Measurements from ENCODE around the gene NMRK2.
"Not testable (repeated sequence)": the region's sequence is repeated elsewhere in the genome, so short reads cannot be mapped to it uniquely, and the experiment has no call there.

Gene NMRK2, protein sequence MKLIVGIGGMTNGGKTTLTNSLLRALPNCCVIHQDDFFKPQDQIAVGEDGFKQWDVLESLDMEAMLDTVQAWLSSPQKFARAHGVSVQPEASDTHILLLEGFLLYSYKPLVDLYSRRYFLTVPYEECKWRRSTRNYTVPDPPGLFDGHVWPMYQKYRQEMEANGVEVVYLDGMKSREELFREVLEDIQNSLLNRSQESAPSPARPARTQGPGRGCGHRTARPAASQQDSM

DNA sequence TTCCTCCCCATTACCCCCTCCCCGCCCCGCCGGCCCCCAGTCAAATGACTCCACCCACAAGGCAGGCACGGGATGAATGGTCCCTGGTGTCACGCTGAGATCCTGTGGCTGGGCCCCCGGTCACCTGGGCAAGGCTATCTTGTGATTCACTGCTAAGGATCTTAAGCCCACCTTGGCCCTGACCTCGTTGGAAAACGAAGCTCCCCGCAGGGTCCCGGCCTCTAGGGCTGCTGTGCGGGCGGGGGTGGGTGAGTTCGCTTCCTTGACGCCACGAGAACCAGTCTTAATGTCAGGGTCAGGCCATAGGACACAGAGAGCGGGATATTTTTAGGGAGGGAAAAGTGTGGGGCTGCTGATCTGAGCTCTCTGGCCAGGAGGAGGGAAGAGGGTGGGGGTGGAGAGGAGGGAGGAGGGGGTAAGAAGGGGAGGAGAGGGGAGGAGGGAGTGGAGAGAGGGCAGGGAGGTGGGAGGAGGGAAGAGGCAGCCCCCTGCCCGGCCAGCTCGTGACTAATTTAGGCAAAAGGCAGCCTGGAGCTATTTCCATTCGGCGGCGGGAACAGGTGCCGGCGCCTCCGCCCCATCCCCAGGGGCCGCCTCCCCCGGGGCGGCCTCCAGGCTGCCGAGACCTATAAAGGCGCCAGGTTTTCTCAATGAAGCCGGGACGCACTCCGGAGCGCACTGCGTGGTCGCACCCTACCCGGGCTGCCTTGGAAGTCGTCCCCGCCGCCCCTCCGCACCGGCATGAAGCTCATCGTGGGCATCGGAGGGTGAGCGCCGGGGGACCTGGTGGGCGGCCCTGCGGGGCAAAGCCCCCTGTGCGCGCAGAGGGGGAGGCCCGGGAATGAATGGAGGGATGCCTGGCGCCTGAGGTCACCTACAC is at the start of gene NMRK2:
Gene NMRK2 (plus strand): TSS at position 139 of the 880 bp plus-strand sequence. CDS start 603 bp downstream, at position 742.
- no peak for DNase-seq (ENCODE audit: low spot score)

DNA sequence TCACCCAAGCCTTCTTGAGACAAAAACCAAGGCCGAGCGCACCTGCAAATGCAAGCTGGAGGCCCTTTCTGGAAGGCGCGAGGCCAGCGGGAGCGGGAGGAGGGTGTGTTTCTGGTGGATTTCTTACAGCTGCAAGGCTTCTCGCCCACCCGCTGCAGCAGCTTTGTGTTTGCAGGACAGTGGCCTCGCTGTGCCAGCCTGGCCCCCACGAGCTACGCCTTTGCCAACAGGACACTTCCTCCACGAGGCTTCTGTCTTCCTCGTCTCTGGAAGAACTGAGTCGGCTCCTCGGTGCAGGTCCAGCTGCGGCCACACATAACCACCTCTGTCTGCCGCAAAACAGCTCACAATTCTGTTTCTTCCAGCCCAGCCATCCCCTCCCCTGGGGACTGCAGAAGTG is 42.3 kb upstream of the NMRK2 start:
- DNase-seq (ENCODE audit: low spot score), result no peak

- no peak for DNase-seq (ENCODE audit: low spot score)
Observed at GRCh38 chr19:3893509-3894179, 39.2 kb upstream of the NMRK2 start.

DNA sequence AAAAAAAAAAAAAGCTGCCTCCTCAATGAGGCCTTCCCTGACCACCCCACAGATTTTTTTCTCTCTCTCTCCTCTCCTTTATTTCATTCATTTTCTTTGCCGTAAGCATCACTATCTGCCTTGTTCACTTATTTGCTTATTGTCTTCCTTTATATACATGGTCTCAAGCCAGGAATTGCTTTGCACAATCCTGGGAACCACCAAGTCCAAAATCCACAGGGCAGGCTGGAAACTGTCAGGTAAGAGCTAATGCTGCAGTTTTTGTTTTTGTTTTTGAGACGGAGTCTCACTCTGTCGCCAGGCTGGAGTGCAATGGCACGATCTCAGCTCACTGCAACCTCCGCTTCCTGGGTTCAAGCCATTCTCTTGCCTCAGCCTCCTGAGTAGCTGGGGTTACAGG is 37.9 kb upstream of the NMRK2 start:
- not testable (repeated sequence) for DNase-seq (ENCODE audit: low spot score)

- DNase-seq (ENCODE audit: low spot score), result no peak
Observed at GRCh38 chr19:3895788-3896187, 37.1 kb upstream of the NMRK2 start.

- DNase-seq (ENCODE audit: low spot score), result no peak
Observed at GRCh38 chr19:3897936-3898335, 34.9 kb upstream of the NMRK2 start.

GRCh38 chr19:3898426-3898825 is 34.4 kb upstream of the NMRK2 start:
- no peak for DNase-seq (ENCODE audit: low spot score)

- DNase-seq (ENCODE audit: low spot score), result no peak
Observed at GRCh38 chr19:3899531-3900294, 33.2 kb upstream of the NMRK2 start.

DNA sequence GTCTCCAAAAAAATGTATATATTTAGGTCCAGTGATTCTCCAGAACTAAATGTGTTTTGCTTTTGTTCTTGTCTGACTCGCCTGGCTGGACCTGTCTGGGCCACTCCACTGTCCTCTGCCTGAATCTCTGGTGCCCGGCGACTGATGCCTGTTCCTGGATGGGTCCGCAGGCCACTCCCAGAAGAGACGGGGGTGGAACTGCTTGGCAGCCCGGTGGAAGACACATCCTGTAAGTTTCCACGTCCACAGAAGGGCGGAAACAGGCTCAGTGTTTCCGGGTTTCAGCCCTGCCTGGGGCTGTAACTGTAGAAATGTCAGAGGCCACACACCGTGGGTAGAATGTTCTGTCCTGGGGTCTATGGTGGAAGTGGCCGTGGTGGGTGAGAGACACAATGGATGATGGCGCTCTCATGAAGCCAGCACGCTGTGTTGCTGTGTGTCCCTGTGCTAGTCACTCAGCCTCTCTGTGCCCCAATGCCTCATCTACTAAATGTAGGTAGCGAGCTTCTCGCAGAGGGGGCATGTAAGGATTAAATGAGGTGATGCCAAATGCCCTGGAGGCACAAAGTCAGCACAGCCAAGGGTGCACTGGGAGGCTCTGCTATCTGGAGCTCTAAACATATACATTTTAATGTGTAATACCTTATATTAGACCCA is 30.4 kb upstream of the NMRK2 start:
- DNase-seq (ENCODE audit: low spot score), result no peak

- no peak for DNase-seq (ENCODE audit: low spot score)
Observed at GRCh38 chr19:3904233-3904632, 28.6 kb upstream of the NMRK2 start.

DNA sequence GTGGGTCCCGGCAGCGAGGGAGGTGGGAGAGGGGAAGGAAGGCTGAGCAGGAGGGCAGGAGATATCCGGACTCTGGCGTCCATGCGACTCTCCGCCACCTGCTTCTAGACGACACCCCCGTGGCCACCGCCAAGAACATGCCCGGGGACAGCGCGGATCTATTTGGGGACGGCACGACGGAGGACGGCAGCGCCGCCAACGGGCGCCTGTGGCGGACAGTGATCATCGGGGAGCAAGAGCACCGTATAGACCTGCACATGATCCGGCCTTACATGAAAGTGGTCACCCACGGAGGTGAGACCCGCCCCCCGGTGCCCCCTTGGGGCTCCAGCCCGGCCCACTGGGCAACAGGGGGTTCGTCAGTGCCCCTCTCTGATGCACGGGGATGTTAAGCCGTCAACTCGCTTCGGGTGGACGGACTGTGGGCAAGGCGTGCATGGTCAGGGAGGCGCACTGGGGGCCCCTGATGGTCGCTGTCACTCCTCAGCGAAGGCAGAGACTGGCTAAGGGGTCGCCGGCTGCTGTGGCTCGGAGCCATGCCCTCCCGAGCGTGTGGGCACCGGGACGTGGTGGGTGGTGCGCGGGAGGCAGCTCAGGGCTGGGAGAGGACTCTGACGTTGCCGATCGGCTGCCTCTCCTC is 25.1 kb upstream of the NMRK2 start:
- DNase-seq (ENCODE audit: low spot score), result no peak

GRCh38 chr19:3908266-3909054 is 24.4 kb upstream of the NMRK2 start:
- no peak for DNase-seq (ENCODE audit: low spot score)

GRCh38 chr19:3910105-3910504 is 22.8 kb upstream of the NMRK2 start:
- DNase-seq (ENCODE audit: low spot score), result no peak

DNA sequence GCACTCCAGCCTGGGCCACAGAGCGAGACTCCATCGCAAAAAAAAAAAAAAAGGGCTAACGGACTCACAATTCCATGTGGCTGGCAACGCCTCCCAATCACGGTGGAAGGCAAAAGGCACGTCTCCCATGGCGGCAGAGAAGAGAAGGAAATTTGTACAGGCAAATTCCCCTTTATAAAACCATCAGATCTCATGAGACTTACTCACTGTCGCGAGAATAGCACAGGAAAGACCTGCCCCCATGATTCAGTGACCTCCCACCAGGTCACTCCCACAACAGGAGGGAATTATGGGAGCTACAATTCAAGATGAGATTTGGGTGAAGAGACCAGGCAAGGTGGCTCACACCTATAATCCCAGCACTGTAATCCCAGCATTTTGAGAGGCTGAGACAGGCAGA is 18.7 kb upstream of the NMRK2 start:
- no peak for DNase-seq (ENCODE audit: low spot score)

GRCh38 chr19:3916033-3916432 is 16.8 kb upstream of the NMRK2 start:
- DNase-seq (ENCODE audit: low spot score), result no peak

DNA sequence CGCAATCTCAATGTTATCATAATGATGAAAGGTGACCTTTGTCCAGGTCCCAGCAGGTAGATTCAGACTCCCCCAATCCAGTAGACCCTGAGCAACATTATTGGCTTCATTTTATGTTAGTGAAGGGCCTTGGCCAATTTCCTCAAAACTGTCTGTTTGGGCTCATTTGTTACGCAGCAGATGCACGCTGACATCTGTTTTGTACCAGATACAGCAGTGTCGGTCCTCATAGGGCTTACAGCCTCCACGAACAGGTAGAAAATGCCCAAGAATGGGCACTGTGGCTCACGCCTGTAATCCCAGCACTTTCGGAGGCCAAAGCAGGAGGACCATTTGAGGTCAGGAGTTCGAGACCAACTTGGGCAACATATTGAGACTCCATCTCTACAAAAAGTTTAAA is 13.1 kb upstream of the NMRK2 start:
- no peak for DNase-seq (ENCODE audit: low spot score)

- DNase-seq (ENCODE audit: low spot score), result no peak
Observed at GRCh38 chr19:3923096-3923758, 9.6 kb upstream of the NMRK2 start.

DNA sequence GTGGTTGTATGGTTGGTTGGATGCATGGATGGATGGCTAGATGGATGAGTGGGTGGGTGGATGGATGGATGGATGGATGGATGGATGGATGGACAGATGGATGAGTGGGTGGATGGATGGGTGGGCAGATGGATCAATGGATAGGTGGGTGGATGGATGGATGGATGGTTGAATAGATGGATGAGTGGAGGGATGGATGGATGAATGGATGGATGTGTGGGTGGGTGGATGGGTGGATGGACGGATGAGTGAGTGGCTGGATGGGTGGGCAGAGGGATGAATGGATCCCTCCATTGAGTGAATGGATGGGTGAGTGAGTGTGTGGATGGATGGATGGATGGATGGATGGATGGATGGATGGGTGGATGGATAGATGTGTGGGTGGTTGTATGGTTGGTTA is 9.0 kb upstream of the NMRK2 start:
- DNase-seq (ENCODE audit: low spot score), result no peak

DNA sequence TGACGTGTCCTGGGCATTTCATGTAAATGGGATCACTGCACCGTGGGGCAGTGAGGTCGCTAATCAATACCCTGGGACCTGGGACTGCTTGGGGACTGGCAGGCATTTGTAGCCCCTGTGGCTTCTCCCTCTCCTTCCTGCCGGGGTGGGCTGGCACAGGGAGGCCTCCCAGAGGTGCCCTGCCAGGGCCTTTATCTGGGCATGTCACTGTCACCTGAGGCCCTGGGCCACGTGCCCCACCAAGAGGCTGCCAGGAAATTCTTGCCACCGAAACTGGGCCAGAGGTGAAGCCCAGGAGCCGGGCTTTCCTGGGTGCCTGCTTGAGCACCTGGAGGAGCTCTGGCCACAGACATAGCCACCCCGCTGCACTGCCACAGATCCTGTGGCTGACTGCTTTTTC is 1.8 kb upstream of the NMRK2 start:
- no peak for DNase-seq (ENCODE audit: low spot score)

All from putamen (tissue), 1 donor.